ENCODE data around the gene PLXNB3.

DNA sequence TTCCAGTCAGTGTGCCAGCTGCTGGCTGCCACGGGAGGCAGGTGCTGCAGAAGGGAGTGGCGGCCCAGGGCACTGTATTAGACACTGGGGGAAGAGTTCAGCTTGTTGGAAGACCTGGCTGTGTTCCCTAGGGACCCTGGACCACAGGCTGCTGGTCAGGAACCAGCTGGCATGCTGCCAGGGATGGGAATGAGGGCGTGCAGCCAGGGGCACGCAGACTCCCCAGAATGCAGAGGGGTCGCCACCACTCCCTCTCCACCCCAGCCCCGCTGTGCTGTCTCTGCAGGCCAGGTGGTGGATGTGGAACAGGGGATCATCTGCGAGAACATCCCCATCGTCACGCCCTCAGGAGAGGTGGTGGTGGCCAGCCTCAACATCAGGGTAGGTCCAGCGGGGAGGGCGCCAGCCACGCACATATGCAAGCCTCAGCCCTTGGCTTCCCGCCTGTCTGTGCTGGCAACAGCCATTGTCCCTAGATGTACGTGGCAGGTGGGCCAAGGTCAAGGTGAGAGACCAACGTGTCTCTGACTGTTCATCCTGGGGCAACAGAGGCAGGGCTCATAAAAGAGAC is 27.1 kb upstream of the PLXNB3 start:
- TF ChIP-seq, protein P1, sequence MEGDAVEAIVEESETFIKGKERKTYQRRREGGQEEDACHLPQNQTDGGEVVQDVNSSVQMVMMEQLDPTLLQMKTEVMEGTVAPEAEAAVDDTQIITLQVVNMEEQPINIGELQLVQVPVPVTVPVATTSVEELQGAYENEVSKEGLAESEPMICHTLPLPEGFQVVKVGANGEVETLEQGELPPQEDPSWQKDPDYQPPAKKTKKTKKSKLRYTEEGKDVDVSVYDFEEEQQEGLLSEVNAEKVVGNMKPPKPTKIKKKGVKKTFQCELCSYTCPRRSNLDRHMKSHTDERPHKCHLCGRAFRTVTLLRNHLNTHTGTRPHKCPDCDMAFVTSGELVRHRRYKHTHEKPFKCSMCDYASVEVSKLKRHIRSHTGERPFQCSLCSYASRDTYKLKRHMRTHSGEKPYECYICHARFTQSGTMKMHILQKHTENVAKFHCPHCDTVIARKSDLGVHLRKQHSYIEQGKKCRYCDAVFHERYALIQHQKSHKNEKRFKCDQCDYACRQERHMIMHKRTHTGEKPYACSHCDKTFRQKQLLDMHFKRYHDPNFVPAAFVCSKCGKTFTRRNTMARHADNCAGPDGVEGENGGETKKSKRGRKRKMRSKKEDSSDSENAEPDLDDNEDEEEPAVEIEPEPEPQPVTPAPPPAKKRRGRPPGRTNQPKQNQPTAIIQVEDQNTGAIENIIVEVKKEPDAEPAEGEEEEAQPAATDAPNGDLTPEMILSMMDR (IDR thresholded peaks at IDR 0.05), result no peak
- no peak for TF ChIP-seq ZFX (IDR thresholded peaks at IDR 0.05; ENCODE audit: borderline replicate concordance)

Measured in 22Rv1 (cell line).